GM23248 (cell line): ENCODE results near the gene ULBP3.

ENCODE experiments used
- EZH2 ChIP-seq: fragments of 200-600 bp; sonication (generic); IDR thresholded peaks from 2 replicates; pipeline ENCODE4 v1.6.1; 2018; ENCODE audit warnings: antibody characterized with exemption, mild to moderate bottlenecking; ENCODE audit not compliant: insufficient read depth, poor library complexity, severe bottlenecking
- EZH2phosphoT487 ChIP-seq: fragments of 200-600 bp; sonication (generic); IDR thresholded peaks from 2 replicates; pipeline ENCODE4 v1.6.1; 2018; ENCODE audit warnings: antibody characterized with exemption, moderate library complexity, mild to moderate bottlenecking, low read depth; ENCODE audit not compliant: insufficient read depth

DNA sequence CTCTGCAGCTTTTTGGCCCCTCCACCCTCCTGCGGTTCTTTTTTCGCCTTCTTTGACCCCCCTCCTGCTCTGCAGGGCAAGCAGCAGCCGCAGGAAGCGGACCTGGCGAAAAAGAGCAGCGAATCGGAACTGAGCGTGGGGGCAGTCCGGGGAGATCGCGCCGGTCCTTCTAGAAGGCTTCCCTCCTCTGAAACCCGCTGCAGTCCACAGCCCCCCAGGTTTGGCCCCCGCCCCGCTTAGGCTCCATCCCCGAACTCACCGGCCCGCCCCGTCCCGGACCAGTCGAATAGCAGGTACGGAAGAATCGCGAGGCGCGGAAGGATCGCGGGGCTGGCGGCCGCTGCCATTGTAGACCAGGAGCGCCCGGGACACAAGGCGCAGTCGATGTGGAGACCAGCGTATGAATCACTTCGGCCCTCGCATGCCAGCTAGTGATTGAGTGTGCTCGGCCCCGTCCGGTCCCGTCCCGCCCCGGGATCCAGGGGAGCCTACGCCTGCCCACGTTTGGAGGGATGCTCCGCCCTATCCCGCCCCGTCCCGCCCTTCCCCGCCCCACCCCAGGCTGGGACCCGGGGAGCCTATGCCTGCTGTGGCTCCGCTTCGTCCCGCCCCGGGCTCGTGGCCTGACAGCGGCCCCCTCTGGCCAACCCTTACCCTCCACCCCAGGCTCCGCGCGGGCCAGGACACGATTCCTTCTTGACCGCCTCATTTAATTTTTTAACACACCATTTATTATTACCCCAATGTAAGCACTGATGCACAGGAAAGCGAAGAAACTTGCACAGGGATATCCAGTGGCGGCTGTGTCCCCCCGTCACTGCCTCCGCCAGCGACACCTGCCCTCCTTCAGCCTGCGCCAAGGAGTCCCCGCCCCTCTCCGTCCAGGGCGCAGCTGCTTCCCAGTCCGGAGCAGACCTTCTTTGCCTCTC, at the start of gene ULBP3:
- TF ChIP-seq EZH2 = no peak
- no peak for TF ChIP-seq EZH2phosphoT487
